Urothelium cell line (cell line): ENCODE data around the gene PKNOX2.
A peak's percentile ranks its signal among the peaks of the same experiment; 100 is the strongest.

Experiments
- DNase-seq: peaks from one replicate; pipeline ENCODE4 v3.0.0; 2011; ENCODE audit warnings: low spot score, mixed read lengths
- FAIRE-seq: peaks from 2 replicates; lab custom pipeline; 2011; peaks lifted over from hg19 to GRCh38; lab: Jason Lieb, UNC

The PKNOX2 gene

GRCh38 chr11:125376117-125376516 lies 211.6 kb downstream of the PKNOX2 start:
- DNase-seq: no peak
- FAIRE-seq: no peak

DNA sequence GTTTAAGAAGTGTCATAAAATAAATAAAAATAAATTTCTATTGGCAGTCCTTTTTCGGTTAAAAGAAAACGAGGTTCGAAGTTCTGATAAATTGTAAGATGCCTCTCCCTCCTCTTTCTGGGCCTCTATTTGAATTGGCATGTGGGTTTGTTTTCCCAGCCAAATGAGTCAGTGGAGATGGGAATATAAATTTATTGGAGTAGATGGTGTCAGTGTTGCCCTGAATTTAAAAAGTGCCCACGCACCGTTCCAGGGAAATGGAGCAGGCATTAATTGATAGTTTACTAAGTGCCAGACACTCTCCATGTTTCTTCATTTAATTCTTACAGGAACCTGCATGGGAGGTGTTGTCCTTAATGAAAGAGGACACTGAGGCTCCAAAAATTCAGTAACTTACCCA lies 212.3 kb downstream of the PKNOX2 start:
- FAIRE-seq: no peak

DNA sequence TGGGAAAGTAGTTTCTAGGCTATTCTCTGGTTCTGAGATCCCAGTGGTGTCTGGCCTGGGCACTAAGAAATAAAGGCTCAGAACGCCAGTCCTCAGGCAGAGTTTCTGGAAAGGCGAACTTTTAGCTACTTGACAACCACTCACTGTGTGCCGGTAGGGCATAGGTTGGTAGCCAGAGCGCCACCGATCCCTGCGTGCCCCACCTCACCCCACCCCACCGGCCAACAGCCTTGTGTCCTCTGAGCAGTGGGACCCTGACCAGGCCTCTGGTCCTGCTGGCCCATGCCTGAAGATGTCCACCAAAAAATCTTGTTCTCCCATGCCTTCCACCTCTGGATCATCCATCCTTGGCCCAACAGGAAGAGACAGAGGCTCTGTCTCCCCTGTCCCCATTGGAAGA lies 213.5 kb downstream of the PKNOX2 start:
- FAIRE-seq (no peak), DNase-seq (no peak)

More for the DNA sequence above, 212.3 kb downstream of the PKNOX2 start:
- DNase-seq: no peak

GRCh38 chr11:125378571-125378970 lies 214.0 kb downstream of the PKNOX2 start:
- FAIRE-seq (no peak), DNase-seq (no peak)

- no peak for FAIRE-seq
Observed at GRCh38 chr11:125379565-125379964, 215.0 kb downstream of the PKNOX2 start.

GRCh38 chr11:125379981-125380380 lies 215.4 kb downstream of the PKNOX2 start:
- FAIRE-seq (no peak), DNase-seq (no peak)

More at GRCh38 chr11:125379565-125379964, 215.0 kb downstream of the PKNOX2 start:
- no peak for DNase-seq

DNA sequence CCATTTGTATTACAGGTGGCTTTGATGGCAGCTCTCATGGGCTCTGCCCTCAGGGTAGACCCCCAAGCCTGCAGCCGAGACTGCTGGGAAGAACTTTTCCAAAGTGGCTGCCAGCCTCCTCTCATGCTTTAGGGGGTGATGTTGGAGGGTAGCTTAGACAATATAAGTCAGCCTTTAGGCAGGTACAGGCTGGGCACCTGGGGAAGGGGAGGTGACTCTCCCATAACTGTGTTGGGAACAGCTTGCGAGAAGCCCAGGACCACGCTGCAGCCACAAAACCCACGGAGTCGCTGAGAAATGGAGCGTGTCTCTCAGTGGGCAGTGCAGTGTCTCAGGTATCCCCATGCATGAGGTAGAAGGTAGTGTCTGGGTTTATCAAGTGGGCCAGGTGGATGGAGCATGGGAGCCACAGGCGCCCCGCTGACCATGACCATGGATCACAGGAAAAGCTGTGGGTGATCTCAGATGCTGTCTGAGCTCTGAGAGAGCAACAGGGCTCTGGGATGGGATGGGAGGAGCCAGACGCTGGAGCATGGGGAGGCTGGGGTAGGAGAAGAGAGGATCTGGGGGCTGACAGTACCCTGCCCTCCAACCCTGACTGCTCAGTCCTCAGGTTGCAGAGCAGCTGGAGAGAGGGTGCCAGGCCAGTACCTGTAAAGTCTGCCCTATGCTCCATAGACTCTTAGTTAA lies 216.3 kb downstream of the PKNOX2 start:
- FAIRE-seq: no peak

GRCh38 chr11:125381499-125382044 lies 217.0 kb downstream of the PKNOX2 start:
- FAIRE-seq (no peak), DNase-seq (no peak)

More for the DNA sequence above, 216.3 kb downstream of the PKNOX2 start:
- DNase-seq: no peak

DNA sequence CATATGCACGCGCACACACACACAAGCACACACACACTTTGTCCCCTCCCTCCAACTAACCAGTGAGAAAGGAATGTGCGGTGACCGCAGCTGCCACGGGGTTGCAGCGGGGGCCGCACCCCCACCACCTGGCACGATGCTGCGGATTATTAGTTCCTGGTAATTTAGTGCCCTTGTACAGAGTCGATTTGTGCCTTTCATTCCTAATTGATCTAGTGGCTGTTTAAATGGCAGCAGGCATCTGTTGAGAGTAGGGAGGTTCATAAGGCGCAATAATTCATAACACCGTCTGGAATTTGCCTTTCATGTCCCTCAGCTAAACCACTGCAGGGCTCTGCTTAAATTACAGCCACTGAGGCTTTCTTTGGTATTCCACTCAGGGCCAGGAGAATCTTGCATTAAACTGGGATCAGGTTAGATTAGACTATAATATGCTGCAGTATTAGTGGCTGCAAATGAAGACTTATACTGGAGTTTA lies 217.8 kb downstream of the PKNOX2 start:
- no peak for FAIRE-seq
- DNase-seq: peak; percentile 20

- no peak for FAIRE-seq
- DNase-seq: no peak
Observed at GRCh38 chr11:125382822-125383221, 218.3 kb downstream of the PKNOX2 start.

- no peak for DNase-seq
- FAIRE-seq: no peak
Observed at GRCh38 chr11:125384825-125385224, 220.3 kb downstream of the PKNOX2 start.

DNA sequence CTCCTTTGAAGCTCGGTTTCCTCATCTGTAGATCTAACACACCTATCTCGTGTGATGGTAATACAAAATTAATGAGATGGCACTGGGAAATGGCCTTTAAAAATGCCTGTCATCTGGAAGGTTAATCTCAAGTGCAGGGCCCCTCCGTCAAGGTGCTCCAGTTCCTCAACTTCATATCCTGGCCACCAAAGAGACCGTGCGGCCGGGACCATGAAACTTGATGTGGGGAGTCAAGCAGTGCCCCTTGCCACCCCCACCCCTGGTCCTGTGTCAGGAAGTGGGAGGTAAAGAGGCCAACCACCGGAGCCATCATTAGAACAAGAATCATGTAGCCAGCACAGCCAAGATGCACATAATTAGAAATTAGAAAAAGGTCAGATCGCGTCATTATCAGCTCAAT lies 223.3 kb downstream of the PKNOX2 start:
- DNase-seq (no peak), FAIRE-seq (no peak)

GRCh38 chr11:125388611-125389010 lies 224.1 kb downstream of the PKNOX2 start:
- DNase-seq (no peak), FAIRE-seq (no peak)

GRCh38 chr11:125389339-125390166 lies 225.0 kb downstream of the PKNOX2 start:
- DNase-seq (no peak), FAIRE-seq (no peak)

DNA sequence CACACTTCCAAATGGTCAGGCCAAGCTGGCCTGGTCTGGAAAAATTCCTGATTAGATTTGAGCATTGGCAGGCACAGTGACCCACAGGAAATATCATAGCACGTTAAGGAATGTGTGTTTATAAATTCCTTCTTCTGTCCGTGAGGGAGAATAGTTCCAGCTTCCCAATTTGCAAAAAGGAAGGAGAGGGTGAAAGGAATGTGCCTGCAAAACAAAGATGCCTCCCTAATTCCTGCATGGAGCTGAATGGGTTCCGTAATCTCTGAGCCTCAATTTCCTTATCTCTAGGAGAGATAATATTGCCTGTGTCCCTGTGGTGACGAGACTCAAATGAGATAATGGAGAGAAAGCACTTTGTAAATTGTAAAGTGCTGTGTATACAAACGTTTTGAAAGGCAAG lies 226.4 kb downstream of the PKNOX2 start:
- DNase-seq (no peak), FAIRE-seq (no peak)

DNA sequence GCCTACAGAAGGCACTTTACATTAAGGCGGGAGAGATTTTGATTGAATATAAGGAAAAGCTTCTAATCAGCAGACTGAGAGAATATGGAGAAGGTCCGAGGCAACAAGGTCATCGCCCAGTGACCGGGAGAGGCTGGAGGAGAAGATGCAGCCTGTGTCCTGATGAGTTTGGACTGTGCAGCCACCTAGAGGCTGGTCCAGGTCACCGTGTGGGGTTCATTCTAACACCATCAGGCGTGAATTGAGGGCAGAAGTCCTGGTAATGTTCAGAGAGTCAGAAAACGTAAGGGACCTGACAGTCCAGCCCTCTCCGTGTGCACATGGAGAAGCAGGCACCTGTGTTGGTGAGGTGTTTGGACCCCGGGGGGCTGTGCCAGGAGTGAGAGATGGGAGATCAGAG lies 228.8 kb downstream of the PKNOX2 start:
- no peak for DNase-seq
- no peak for FAIRE-seq

DNA sequence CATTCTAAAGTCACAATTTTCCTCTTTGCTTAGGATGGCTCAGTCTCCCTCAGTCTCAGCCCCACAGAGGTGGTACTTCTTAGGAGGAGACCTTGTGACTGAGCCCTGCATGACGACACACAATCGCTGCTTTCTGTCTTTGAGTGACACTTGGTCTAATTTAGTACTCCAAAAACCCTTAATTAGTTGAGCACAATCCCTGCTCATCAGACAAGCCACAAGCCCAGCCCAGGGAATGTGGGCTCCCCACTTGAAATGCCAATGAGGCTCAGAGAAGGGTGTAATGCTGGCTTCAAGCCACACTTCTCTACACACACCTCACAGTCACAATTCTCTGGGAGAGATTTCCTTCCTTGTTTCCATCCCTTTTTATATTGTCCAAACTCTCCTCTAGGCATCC lies 229.7 kb downstream of the PKNOX2 start:
- FAIRE-seq: no peak
- DNase-seq: no peak

DNA sequence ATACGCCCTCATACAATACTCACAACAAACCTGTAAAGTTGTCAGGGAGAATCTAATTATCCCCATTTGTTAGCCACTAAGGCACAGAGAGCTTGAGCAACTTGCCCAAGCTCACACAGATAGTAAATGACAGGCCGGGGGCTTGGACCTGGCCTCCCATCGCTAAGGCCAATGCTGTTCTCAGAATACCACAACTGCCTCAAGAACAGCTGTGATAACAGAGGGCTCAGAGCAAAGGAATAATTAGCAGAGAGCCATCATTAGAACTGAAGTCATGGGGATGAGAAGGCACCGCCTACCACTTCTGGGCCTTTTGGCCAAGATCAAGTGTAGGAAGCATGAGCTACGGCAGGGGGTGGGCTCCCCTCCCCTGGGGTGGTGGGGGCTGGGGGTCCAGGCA lies 232.9 kb downstream of the PKNOX2 start:
- DNase-seq: no peak
- FAIRE-seq: no peak

GRCh38 chr11:125398475-125398874 lies 233.9 kb downstream of the PKNOX2 start:
- FAIRE-seq (no peak), DNase-seq (no peak)

- FAIRE-seq (no peak), DNase-seq (no peak)
Observed at GRCh38 chr11:125398994-125399640, 234.6 kb downstream of the PKNOX2 start.

DNA sequence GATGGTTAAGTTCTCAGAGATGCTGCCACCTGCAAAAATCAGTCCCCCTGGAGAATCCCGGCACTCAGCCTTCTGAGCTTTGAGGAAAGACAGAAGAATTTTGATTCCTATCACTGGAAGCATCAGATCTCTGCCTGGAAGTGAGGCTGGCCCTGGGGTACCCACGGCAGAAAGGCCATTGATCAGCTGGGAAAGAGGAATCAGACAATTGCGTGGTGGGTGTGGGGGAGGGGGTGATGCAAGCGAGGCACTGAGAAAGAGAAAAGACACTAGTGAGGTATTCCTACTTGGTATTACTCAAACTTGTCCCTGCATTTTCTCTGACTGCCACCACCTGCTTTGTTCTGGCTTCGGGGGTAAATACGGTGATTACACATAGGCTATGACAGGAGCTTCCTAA lies 235.4 kb downstream of the PKNOX2 start:
- no peak for FAIRE-seq
- DNase-seq: no peak
